Measurements from ENCODE around the gene TGM6. TPM values are rescaled to one million over a fixed set of nuclear protein-coding genes. Genes with fewer than 3 reads are reported as not detected.

TGM6 gene
- total RNA-seq, 4 donors from 2014 or later: not detected

- Histone ChIP-seq H3K27me3 (no peaks in the 10 kb centered on the region), H3K4me3 (no peak overlapping the region), H3K27ac (no peak overlapping the region), H3K4me1 (no peaks in the 10 kb centered on the region), H3K9me3 (no peaks in the 10 kb centered on the region), H3K36me3 (no peaks in the 10 kb centered on the region)
- in situ Hi-C loops (cut with MboI; ENCODE audit: low sequenced_read_pairs in 4 of 4) (no loop called here), intact Hi-C loops (cut with DNase I; ENCODE audit: low total_unique reads) (no loop called here)
- ATAC-seq: no peak
- no peak for DNase-seq
- TF ChIP-seq CTCF (IDR thresholded peaks at IDR 0.05 in 4 of 5, conservative IDR thresholded peaks at IDR 0.05 in 1 of 5) (no peak), POLR2A (IDR thresholded peaks at IDR 0.05) (no peak)
Measured at GRCh38 chr20:2400290-2400689, 19.6 kb downstream of the TGM6 start.

GRCh38 chr20:2401527-2401926 is 20.8 kb downstream of the TGM6 start:
- Histone ChIP-seq H3K4me1 (no peaks in the 10 kb centered on the region), H3K4me3 (no peak overlapping the region), H3K27me3 (no peaks in the 10 kb centered on the region), H3K27ac (no peak overlapping the region), H3K9me3 (no peaks in the 10 kb centered on the region), H3K36me3 (no peaks in the 10 kb centered on the region)
- TF ChIP-seq POLR2A (IDR thresholded peaks at IDR 0.05): no peak
- TF ChIP-seq CTCF (IDR thresholded peaks at IDR 0.05 in 4 of 5, conservative IDR thresholded peaks at IDR 0.05 in 1 of 5): no peak
- in situ Hi-C loops (cut with MboI; ENCODE audit: low sequenced_read_pairs in 4 of 4): no loop called here
- ATAC-seq: no peak
- DNase-seq: no peak
- intact Hi-C loops (cut with DNase I; ENCODE audit: low total_unique reads): no loop called here

GRCh38 chr20:2402271-2402980 is 21.7 kb downstream of the TGM6 start:
- in situ Hi-C loops (cut with MboI; ENCODE audit: low sequenced_read_pairs in 4 of 4): no loop called here
- Histone ChIP-seq H3K4me3 (no peak overlapping the region), H3K9me3 (no peaks in the 10 kb centered on the region), H3K27me3 (no peaks in the 10 kb centered on the region), H3K27ac (no peak overlapping the region), H3K36me3 (no peaks in the 10 kb centered on the region), H3K4me1 (no peaks in the 10 kb centered on the region)
- DNase-seq: no peak
- ATAC-seq: no peak
- intact Hi-C loops (cut with DNase I; ENCODE audit: low total_unique reads): no loop called here
- TF ChIP-seq POLR2A (IDR thresholded peaks at IDR 0.05) (no peak), CTCF (IDR thresholded peaks at IDR 0.05 in 4 of 5, conservative IDR thresholded peaks at IDR 0.05 in 1 of 5) (no peak)

GRCh38 chr20:2403291-2404052 is 22.8 kb downstream of the TGM6 start:
- H3K27ac ChIP-seq: no peak overlapping the region
- in situ Hi-C loops (cut with MboI; ENCODE audit: low sequenced_read_pairs in 4 of 4): no loop called here
- intact Hi-C loops (cut with DNase I; ENCODE audit: low total_unique reads): no loop called here
- TF ChIP-seq POLR2A (IDR thresholded peaks at IDR 0.05) (no peak), CTCF (IDR thresholded peaks at IDR 0.05 in 4 of 5, conservative IDR thresholded peaks at IDR 0.05 in 1 of 5) (no peak)
- H3K36me3 ChIP-seq: no peaks in the 10 kb centered on the region
- no peaks in the 10 kb centered on the region for H3K9me3 ChIP-seq
- ATAC-seq: no peak
- DNase-seq: no peak
- no peak overlapping the region for H3K4me3 ChIP-seq
- no peaks in the 10 kb centered on the region for H3K4me1 ChIP-seq
- H3K27me3 ChIP-seq: no peaks in the 10 kb centered on the region
